Measurements from ENCODE around the gene STIP1. TPM values are rescaled to one million over a fixed set of nuclear protein-coding genes. Genes with fewer than 3 reads are reported as not detected.
A peak's percentile ranks its signal among the peaks of the same experiment; 100 is the strongest.

STIP1 gene
- total and polyA plus RNA-seq, 9 of the 15 experiments (the other 6 are each of a cell fraction or from before 2014, with no cell fraction given): 58.1 to 465 (median 346) TPM

- no peak for TF ChIP-seq CREB3 (tag; conservative IDR thresholded peaks at IDR 0.05; ENCODE audit: low read depth)
- TF ChIP-seq ZNF41 (CRISPR knock-in tag; conservative IDR thresholded peaks at IDR 0.05): no peak
- TF ChIP-seq STAT5A (IDR thresholded peaks at IDR 0.05; ENCODE audit: borderline replicate concordance, low read length): no peak
- peak; percentile 61; the same call in 1 of the 2 replicates for TF ChIP-seq FOXJ2 (tag; IDR thresholded peaks at IDR 0.05)
- no peak for TF ChIP-seq ZKSCAN8 (CRISPR knock-in tag; IDR thresholded peaks at IDR 0.05)
- no peak for TF ChIP-seq KLF1 (tag; IDR thresholded peaks at IDR 0.05)
- TF ChIP-seq CEBPB (tag; IDR thresholded peaks at IDR 0.05): no peak
- TF ChIP-seq L3MBTL2 (IDR thresholded peaks at IDR 0.05): peak; percentile 93
- no peak for TF ChIP-seq OTX1 (CRISPR knock-in tag; IDR thresholded peaks at IDR 0.05)
- peak; percentile 80 for TF ChIP-seq TBP (optimal IDR thresholded peaks at IDR 0.05; ENCODE audit: low read depth, low read length)
- TF ChIP-seq E2F3 (CRISPR knock-in tag; IDR thresholded peaks at IDR 0.05): no peak
- TF ChIP-seq ATF3 (IDR thresholded peaks at IDR 0.05): no peak
- TF ChIP-seq ATF3 (CRISPR knock-in tag; conservative IDR thresholded peaks at IDR 0.05): peak; percentile 40; the same call in 1 of the 2 replicates
- TF ChIP-seq CUX1 (CRISPR knock-in tag; IDR thresholded peaks at IDR 0.05): no peak
- TF ChIP-seq FOXM1 (IDR thresholded peaks at IDR 0.05; ENCODE audit: low read depth): no peak
- TF ChIP-seq FOXM1 (CRISPR knock-in tag; IDR thresholded peaks at IDR 0.05; ENCODE audit: low read depth): no peak
- no peak for TF ChIP-seq TBL1XR1 (IDR thresholded peaks at IDR 0.05; ENCODE audit: low read length in 2 of 2)
- no peak for TF ChIP-seq TEAD2 (tag; IDR thresholded peaks at IDR 0.05)
- TF ChIP-seq TGIF2 (CRISPR knock-in tag; IDR thresholded peaks at IDR 0.05): peak; percentile 57; the same call in 1 of the 2 replicates
- no peak for TF ChIP-seq KAT8 (IDR thresholded peaks at IDR 0.05; ENCODE audit: low read depth)
These were observed 19.9 kb upstream of the STIP1 start, which contains the start of gene MACROD1 (continued) for GRCh38 chr11:64165842-64166635.
